Stimulated activated CD8-positive, alpha-beta memory T cell treated with anti-CD3 and anti-CD28 coated beads, Interleukin-2, amount 100 ng/mL, for 1 hour (primary cell): ENCODE measurements around the gene RAB36.

Experiments used
- DNase-seq, 2 donors: peaks; one replicate each; pipeline ENCODE4 v3.0.0-alpha.2; 2020; ENCODE audit warnings: low read depth in 2 of 2

Gene RAB36

DNA sequence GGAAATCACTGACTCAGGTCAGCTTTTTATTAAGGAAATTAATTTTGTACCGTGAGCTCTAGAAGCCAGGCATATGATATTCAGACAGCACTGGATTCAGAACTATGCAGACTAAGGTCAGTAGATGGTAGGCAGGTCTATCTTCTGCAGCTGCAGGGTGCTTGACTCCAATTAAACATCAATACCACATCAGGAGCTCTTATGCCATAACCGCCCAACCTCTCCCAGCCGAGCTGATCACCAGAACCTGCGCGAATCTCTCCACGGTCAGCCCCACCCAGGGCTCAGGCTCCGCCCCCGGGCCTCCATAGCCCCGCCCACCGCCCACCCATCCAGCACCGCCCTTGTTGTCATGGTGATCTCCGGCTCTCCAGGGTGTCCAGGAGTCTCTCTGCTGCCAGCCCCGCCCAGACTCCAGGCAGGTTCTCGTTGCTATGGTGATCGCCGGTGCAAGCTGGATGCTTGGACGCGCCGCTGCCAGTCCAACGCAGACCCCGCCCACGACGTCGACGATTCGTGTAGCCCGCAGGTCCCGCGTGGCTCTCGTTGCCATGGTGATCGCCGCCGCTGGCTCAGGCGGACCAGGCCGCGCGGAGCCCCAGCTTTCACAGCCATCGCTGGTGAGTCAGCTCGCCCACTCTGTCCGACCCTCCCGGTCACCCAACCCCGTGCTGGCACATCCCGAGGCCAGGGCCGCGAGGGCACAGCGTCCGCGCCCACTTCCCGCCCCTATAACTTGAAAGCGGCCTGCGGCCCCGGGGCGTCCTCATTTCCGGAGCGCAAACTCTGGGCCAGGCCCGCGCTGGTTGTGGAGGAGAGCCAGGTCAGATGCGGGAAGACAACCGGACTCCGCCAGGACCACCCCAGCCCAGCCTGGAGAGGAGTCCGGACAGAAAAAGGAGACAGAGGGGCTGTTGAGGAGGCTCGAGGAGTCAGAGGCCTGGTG lies at the start of gene RAB36:
TSS of gene RAB36 (plus strand) at position 546 of the 946 bp plus-strand sequence. CDS start 1,140 bp downstream, outside the sequence.
- DNase-seq, result peak; percentile 69 to 78

DNA sequence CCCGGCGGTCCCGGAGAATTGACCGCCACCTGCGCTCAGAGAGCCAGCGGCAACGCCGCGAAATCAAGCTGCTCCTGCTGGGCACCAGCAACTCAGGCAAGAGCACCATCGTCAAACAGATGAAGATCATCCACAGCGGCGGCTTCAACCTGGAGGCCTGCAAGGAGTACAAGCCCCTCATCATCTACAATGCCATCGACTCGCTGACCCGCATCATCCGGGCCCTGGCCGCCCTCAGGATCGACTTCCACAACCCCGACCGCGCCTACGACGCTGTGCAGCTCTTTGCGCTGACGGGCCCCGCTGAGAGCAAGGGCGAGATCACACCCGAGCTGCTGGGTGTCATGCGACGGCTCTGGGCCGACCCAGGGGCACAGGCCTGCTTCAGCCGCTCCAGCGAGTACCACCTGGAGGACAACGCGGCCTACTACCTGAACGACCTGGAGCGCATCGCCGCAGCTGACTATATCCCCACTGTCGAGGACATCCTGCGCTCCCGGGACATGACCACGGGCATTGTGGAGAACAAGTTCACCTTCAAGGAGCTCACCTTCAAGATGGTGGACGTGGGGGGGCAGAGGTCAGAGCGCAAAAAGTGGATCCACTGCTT lies 49.4 kb upstream of the RAB36 start:
- DNase-seq, result no peak

- DNase-seq, result no peak
Measured at GRCh38 chr22:23097412-23098229, 47.7 kb upstream of the RAB36 start.

DNA sequence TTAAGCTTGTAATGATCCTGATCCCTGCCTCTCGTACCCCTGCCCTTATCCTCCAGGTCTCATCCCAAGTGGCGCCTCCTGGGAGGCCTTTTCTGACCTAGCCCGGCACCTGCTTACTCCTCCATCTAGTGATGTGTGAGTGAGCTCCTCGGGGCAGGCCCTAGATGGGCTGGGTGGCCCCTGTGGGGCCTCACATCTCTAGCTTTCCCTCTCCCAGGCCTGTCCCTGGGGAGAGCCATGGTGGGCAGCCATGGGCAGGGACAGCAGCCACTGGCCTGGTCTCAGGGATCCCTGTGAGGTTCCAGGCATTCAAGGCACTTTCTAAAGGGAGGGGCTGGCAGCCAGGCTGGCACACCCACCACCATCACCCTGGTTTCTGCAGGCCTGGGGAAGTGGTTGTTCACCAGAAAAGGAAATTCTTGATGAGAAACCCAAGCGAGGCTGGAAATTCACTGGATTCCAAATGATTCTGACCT lies 47.0 kb upstream of the RAB36 start:
- DNase-seq, result no peak

DNA sequence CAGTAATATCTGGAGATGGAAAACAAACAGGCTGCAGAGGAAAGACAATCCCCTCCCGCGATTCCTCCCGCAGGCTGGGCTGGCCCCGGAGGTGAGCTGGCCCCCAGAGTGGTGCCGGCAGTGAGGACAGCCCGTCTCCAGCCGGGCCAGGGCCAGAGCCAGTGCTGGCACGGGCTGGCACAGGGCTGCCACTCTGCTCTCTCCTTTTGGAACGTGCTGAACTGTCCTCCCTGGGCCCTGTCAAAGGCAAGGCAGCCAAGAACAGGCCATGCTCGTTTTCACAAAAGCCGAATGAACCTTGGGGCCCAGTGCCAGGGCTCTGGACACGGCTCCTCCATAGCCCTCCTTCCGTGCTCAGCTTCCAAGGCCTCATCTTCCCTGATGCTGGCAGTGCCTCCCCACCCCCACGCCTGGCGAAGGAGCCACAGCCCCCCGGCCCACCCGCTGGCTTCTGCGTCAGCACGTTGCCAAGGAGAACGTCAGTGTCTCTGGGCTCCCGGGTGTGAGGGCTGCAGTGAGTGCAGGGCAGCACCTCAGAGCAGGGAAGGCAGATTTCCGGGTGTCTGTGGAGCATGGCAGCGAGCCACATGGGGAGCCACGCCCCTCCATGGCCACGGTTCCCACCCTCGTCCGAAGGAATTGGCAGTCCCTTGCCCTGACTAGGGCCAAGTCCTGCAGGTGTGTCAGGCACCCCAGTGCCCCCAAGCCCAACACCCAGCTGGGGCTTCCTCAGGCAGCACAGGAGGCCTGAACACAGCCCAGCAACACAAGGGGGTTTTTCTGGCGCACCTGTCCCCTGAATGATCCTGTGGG lies 46.4 kb upstream of the RAB36 start:
- no peak for DNase-seq

DNA sequence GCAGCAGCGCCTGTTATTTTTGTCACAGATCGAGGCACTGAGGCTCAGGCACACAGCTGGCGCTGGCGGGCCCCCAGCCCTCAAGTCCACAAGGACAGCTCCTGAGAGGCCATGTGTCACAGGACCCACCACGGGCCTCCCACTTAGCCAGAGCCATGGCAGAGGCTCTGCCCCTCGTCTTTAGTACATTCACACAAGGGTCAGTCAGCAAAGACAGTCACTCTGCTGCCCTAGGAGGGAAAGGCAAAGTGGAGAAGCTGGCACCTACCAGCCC lies 45.8 kb upstream of the RAB36 start:
- DNase-seq, result no peak

DNA sequence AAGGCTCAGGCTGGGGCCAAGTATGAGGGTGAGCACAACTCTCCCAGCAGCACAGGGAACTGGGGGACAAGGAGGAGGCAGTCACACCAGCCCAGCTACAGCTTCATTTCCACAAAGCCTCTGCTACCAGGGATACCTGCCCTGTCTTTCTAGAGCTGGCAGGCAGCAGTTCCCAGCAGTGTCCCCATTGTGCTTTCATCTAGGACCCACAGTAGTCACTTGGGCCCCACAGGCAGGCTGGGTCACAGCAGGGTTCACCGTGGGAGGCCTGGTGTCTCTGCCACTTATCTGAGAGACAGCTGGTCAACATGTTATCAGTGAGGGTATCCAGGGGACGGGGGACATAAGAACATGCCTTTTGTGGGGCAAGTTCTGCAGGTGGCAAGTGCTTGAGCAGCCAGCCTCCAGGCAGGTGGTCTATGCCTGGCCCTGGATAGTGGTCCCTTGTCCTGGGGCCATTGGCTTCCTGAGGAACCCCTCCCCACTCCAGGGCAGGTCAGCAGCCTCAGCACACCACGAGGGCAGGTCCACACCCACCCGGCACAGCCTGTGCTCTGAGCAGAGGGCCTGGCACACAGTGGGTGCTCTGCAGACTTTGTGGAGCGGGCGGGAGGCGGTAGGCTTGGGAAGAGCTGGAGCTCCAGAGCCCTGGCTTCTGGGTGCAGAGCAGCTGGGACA lies 45.0 kb upstream of the RAB36 start:
- DNase-seq, result no peak

GRCh38 chr22:23101524-23101923 lies 43.8 kb upstream of the RAB36 start:
- no peak for DNase-seq

- DNase-seq, result no peak
Measured at GRCh38 chr22:23102002-23102655, 43.1 kb upstream of the RAB36 start.

DNA sequence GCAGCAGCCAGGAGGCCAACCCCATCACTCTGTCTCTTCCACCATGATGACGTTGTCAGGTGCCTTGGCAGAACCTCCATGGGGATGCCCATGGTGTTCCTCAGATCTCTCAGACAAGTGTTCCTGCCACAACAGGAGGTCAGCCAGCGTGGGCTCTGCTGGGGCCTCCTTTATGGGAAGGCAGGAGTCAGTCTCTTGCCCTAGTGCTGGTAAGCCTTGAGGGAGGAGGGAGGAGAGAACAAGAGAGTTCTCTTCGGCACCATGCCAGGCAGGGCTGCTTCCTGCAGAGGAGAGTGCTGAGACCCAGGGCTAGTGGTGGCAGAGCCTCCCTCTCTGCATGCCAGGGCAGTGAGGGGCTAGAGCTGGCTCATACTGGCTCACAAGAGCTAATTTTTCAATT lies 42.5 kb upstream of the RAB36 start:
- DNase-seq, result no peak

DNA sequence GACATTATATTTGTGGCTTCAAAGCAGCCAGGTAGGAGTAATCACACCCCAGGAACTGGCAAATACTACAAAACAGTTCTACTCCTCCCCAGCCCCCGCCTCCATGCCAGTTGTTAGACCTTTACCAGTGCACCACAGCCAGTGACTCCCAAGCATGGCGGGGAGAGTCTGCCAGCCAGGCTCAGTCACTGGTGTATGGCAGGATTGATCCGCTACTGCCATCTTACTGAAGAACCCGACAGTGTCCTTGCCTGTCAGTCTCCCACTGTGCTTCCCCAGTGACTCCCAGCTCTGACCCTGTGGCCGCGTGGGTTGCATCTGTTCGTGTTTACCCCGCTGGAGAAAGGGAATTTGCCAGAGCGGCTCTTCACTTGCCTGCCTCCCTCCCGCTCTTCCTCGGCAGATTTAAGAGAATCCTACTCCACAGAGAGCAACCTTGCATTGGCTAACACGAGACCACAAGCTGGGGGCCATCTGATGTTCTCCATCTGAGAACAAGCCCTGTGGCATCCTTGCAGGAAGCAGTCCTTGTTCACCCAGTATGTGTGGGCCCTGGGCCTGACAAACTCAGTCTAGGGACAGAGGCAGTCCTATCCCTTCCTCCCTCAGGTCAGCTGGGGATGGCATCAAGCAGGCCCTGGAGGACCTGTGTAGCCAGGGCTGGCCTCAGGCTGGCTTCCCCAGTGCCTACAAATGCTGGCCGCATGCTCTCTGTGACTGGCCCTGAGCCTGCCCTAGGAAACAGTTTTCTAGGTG lies 41.9 kb upstream of the RAB36 start:
- no peak for DNase-seq

DNA sequence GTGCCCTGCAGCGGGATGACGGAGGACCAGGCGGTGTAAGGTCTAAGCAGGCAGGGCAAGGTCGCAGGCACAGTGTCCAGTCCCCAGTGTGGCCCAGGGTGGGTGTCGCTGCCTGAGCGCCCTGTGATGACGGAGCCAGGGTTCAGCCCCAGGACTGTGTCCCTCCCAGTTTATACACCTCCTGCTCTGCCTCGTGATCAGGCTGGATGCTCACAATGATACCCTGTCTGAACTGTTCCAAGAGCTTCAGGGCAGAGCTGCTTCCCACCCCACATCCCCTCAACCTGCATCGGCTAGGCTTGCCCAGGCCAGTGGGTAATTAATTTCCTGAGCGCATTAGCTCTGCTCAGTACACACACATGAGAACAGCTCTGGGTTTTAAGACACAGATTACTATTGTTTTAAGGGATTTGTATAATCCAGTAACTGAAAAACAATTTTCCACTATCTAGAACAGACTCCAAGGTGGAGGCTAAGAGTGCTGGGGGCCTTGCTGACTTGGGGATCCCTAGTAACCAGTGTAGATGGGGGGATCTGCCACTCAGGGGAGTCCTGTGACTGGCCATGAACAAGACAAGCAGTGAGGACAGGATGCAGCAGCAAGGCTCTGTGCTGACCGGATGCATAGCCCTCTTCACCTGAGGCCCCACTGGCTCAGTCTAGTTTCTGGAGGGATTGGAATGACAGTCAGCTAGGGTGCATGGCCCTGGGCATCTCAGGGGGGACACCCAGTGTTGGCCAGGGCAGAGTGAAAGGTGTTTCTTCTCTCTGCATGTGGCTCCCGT lies 40.9 kb upstream of the RAB36 start:
- no peak for DNase-seq

DNA sequence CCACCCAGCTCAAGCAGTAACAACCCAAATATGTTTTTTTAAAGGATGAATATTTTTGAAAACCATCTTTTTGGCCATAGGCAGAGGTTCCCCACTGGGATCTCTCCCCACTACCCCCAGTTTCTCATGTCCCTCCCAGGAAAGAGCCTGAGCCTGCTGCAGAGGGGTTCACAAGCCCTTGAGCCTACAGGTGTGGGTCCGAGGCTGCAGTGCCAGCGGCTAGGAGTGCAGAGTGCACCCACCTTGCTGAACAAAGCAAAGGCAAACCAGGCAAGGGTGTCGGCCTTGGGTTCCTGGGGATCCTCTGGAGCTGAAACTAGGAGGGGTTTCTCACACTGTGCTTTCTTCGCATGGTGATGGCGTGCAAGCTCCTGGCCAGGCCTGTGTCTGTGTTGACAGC lies 40.0 kb upstream of the RAB36 start:
- no peak for DNase-seq

DNA sequence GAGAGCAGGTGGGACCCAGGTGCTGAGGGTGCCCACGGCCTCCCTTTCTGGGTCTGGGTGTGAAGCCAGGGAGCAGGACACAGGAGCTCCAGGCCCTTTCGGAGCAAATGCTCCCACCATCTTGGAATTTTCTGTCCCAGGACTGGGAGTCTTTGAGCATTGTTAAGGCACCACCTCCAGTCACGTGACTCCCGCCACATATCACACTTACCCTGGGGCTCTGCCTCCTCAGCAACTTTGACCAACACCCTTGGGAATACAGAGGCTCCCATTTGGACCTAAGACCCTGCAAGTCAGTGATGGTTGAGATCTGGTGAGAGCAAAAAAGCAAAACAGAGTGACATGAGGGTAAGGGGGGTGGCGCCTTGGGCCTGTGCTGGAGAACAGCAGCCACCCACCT lies 39.4 kb upstream of the RAB36 start:
- DNase-seq, result no peak

DNA sequence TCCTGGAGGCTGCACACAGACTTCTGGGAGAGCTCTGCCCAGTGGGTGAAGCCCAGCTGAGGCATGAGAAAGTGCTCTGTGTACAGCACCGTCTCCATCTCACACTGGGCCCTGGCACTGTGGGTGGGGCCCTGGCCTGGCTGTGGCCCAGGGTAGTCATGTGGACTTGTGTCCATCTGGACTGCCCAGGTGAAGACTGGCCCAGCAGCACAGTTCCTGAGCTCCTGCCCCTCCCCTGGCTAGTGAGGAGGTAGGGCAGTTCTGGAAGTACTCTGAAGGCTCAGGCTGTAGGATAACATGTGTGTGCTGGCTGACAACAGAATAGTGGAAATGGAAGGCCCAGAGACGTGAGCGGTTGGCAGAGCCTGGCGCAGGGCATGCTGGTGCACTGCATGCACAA lies 38.9 kb upstream of the RAB36 start:
- DNase-seq, result no peak

DNA sequence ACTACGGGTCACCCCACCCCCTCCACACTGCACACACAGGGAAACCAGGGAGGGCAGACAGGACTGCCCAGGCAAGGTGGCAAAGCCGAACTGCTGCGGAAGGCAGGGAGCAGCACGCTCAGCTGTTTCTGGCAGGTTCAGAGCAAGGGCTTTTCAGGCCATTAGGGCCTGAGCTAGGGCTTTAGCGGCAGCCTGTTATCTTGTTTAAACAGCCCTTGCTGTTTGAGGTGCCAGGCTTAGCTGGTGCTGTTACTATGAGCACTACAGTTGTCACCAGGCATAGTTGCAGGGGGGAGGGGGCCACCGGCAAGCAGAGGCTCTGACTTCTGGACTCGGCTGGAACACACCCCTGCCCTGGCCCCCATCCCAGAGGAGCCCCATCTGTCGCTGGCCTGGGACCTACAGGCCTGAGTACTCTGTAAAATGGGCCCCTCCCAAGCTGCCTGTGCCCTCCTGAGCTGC lies 38.3 kb upstream of the RAB36 start:
- DNase-seq, result no peak

- no peak for DNase-seq
Measured at GRCh38 chr22:23107487-23108248, 37.6 kb upstream of the RAB36 start.
